NCI-H2227 treated with DMSO at 0.1 percent for 48 hours (cell line): ENCODE data around the gene ZNF202.
"Not testable (repeated sequence)": the region's sequence is repeated elsewhere in the genome, so short reads cannot be mapped to it uniquely, and the experiment has no call there.

Experiments
- DNase-seq: peaks from one replicate; lab custom pipeline; 2025; lab: John Stamatoyannopoulos, UW

Gene ZNF202

DNA sequence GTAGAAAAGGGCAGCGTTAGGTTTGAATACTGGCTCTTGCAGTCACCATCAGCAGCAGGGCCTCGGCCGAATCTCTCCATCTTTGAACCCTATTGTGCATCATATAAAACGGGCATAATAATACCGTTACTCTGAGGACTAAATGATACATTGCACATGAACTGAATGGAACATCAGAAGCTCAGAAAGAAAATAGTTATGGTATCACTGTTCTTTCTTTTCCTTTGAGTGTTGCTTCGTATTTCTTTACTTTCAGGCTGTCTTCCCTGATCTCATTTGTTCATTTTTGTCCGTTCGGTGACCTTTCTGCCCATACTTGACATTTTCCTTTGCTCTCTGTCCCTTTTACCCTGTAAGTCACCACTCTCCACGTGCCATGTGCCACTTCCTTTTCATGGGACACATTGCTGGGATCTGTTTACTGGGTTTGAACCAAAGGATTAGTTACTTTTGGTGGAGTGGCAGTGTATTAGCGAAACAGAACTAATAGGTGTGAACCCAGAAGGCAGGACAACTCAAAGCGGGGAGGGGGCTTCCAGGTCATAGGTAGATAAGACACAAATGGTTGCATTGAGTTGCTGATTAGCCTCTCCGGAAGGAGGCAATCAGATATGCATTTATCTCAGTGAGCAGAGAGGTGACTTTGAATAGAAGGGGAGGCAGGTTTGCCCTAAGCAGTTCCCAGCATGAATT is 717 bp upstream of the ZNF202 start:
- no peak for DNase-seq

DNA sequence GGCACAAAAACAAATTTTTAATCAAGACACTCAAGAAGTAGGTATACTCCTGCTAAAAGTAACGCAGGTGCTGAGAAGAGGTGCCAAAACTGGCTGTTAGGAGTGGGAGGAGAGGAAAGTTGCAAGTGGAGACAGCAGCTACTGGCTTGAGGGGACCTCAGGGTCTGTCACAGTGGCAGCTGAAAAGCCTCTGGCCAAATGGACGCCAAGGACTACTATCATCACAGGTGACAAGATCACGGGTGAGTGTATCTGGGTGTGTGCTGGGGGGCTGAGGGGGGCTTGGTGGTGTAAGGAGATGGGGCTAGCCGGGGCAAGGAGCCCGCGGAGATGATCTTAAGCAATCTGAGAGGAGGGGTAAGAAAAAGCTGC is 687 bp downstream of the ZNF202 start:
- DNase-seq: peak; percentile 2

DNA sequence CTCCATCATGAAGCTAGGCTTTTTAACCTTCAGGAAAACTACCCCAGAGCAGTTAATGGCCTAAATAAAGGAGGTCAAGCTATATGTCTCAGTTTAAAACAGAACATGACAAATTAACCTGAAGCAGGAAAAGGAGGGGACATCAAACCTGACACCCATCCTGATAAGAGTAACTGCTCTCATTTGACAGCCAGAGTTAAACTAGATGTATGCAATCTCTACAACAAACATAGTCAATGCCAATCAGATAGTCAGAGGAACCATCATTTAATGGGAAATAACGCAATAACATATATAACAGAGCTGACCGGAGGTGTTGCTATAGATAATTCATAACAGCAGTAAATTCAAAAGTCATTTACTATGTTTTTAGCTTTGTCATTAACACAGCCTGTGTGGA is 3.1 kb downstream of the ZNF202 start:
- DNase-seq: no peak

DNA sequence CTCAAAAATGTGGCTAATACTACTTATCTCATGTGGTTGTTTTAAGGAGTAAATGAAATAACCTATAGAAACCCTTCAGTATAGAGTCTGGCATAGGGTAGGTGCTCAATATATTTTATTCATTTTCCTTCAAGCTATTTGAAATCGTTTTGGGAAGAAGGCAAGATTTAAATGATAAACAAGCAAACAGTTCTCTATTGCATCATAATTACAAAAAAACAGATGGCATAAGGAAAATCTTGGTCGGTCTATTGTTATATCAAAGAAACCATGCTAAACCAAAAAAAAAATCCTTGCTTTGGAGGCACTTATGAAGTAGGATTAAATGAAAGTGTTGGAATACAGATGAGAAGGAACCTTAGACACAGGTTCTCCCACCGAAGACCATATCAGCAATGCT is 4.7 kb downstream of the ZNF202 start:
- no peak for DNase-seq

DNA sequence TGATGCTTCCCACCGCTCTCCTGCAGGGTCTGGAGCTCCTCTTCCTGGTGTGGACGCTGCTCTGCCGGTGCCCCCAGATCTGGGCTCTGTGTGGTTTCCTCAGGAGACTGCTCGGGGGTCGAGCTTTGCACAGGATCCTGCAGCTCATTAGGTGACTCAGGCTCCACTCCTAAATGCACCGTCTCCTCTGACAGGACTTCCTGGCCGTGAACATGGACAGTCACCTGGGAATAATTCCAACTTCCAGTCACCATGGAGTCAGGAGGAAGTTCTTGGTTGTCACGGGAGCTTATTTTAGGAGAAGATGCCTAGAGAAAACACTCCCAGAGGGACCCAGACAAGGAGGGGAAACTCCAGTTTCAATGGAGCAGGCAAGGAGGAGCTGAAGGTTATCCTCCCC is 11.9 kb downstream of the ZNF202 start:
- no peak for DNase-seq

DNA sequence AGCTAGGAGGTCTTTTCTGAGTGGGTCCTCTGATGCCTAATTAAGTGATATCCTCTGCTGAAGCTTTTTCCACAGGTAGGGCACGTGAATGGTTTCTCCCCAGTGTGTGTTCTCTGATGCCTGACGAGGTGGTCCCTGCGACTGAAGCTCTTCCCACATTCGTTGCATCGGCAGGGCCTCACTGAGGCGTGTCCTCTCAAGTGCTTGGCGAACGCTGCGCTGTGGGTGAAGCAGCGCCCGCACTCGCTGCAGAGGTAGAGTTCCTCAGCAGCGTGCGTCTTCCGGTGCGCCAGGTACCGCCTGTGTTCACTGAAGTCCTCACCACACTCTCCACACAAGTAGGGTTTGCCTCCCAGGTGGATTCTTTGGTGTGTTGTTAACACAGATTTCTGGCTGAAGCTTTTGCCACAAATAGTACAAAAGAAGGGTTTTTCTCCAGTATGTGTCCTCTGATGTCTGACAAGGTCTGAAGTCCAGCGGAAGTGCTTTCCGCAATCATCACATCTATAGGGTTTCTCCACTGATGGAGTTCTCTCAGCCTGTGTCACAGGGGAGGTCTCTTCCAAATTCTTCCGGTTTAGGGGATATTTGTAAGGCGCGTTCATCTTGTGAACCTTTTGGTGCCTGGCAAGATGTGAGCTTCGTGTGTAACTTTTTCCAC is 15.3 kb downstream of the ZNF202 start:
- DNase-seq: no peak

DNA sequence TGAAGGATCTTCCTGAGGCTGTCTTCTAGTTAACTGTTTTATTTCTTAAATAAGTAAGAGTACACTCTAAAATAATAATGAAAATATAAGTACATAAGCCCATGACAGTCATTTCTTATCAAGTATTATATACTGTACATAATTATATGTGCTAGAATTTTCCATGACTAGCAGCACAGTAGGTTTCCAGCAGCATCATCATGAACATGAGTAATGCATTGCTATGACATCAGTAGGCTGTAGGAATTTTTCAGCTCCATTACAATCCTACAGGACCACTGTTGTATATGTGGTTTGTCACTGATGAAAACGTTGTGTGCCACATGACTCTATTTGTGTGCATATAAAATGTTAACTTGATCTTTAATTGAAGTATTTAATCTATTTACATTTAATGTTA is 22.0 kb downstream of the ZNF202 start:
- no peak for DNase-seq

DNA sequence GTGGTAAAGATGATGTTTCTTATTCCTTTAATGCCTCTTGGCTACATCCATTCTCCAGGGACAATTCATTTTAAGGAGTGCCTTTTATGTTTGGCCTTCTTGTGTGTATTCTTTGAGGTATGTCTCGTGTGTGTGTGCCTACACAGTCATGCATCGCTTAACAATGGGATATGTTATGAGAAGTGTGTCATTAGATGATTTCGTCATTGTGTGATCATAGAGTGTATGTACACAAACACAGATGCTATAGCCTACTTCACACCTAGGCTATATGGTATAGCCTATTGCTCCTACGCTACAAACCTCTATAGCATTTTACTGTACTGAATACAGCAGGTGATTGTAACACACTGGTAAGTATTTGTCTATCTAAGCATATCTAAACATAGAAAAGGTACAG is 23.0 kb downstream of the ZNF202 start:
- no peak for DNase-seq

DNA sequence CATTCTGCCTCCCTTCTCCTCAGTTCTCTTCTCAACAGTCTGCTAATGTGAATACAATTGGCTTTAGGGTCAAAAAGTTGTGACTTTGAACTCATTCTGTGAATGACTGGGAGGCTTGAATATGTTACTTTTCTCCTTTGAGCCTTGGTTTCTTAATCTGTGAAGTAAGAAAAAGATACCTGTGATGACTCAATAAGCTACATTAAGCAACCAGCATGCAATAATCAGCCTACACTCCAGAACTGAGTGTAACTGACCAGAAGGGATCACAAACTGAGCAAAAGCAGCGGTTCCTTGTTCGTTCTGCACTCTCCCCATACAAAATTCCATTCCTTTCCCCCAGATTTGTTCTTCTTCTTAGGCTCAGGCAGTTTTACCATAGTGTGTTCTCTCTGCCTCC is 23.4 kb downstream of the ZNF202 start:
- DNase-seq: no peak

DNA sequence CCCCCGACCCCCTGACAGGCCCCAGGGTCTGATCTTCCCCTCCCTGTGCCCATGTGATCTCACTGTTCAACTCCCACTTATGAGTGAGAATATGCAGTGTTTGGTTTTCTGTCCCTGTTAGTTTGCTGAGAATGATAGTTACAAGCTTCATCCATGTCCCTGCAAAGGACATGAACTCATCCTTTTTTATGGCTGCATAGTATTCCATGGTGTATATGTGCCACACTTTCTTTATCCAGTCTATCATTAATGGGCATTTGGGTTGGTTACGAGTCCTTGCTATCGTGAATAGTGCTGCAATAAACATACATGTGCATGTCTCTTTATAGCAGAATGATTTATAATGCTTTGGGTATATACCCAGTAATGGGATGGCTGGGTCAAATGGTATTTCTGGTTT is 28.8 kb downstream of the ZNF202 start:
- not testable (repeated sequence) for DNase-seq

DNA sequence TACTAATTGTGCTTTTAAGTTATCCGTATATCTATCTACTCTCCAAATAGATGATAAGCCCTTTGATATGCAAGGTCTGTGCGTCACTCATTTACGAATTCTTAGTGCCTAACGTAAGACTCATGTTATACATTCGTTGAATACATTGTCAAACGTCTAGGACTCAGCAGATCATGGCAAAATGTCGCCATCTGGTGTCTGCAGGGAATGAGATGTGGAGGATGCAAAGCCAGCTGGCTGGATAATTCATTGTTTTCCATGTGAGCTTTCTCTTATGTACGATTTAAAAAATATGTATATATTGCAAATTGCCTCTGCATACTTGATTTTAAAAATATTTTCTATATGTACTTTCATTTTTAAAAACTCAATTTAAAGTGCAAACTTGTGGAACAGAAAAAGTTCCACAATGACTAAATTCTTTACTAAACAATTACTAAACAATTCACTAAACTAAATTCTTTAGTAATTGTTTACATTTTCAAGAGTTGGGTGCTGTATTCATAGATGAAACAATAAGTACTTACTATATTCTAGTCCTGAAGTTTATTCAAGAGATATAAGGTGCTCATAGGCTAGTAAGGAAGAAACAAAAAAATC is 33.8 kb downstream of the ZNF202 start:
- peak; percentile 43 for DNase-seq

DNA sequence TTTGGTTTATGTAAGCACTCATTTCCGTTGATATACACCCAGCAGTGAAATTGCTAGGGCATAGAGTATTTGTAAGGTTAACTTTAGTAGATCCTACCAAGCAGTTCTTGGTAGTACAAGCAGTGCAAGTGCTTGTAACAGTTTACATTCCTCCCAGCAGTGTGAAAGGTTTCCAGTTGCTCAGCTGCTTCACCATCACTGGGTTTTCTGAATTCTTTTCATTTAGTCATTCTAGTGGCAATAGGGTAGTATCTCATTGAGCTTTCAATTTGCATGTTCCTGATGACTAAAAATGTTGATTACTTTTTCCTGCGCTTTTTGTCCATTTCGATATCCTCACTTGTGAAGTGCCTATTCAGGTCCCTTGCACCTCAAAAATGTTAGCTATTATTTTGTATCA is 34.3 kb downstream of the ZNF202 start:
- no peak for DNase-seq

DNA sequence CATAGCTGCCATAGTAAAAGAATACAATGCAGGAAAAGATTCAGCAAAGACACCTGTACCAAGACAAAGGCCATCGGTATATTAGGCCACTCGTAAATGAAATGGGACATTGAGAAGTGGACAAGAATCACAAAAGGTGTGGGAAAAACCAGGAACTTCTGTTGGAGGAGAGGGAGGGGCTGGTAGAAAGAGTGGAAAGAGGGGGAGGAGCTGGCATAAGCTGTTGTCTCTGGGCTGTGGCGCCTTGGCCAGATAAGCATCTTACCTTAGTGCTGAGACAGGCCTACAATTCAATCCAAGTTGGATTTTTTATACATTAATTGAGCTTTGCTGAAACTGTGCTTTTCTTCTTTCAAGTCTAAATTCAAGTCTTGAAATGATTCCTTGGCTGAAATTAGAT is 37.1 kb downstream of the ZNF202 start:
- no peak for DNase-seq

DNA sequence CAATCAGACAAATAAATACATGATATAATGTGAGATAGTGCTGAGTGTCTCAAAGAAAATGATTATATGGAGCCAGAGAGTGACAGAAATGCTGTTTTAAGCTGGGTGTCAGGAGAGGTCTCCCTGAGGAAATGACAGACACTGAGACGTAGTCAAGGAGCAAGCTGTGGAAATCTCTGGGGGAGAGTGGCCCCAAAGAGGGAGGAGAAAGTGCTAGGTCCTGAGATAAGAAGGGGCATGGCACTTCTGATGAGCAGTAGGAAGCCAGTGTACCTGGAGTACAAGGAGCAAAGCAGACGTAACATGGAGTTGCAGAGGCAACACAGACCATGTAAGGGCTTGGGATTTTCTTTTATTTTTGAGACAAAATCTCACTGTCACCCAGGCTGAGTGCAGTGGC is 38.8 kb downstream of the ZNF202 start:
- DNase-seq: no peak

DNA sequence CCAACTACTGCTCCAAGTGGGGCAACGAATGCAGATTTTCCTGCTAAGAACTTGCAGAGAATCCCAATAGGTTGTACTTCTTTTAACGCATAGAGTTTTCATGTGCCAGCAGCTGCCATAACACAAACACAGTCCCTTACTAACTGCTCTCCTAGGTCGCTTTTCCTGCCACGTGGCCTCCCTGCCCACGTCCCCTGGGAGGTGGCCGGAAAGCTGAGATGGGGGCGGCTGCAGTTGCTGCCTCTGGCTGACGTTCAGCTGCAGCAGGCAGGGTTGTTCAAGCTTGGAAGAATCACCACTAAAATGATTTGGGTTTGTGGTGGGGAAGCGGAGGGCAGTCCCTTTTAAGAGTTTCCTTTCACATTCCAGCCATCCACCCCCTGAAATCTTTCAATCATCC is 39.3 kb downstream of the ZNF202 start:
- no peak for DNase-seq

DNA sequence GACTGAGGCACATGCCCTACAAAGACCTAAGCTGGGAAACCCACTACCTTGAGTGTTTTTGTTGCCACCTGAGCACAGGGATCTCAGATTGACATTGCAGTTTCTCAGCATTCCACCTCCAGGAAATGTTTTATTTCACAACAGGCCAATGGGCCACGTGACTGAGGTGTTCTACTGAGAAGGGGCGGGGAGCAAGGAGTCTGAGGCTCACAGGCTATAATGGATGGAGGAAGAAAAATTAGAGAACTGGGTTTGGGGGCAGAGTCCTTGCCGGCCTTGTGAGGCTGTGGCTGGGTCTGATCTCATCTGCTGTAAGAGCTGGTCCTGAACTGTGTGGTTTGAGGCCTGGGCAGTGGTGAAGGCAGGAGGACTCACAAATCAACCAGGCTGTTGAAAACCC is 40.7 kb downstream of the ZNF202 start:
- DNase-seq: no peak

DNA sequence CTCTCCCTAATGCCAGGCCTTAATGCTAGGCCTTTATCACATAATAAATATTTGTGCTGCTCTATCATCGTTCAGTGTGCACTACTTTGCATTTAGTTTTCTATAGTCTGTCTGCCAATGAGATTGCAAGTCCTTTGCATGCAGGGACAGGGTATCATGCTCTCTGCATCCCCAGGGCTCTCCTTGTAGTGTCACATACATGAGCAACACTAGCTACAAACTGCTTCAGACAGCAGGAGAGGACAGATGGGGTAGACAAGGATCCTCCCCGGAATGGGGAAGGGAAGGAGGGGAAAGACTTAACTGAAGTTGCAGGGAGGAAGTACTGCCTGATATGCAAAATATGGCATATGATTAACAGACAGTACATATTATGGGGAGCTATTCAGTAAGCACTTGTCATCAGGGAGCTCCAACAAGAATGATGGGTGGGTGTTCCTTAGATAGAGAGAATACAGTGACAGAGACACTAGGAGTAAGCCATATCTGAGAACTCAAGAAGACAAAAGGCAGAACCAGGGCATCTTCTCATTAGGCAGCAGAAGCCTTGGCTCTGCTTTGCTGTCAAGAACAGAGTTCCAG is 42.8 kb downstream of the ZNF202 start:
- no peak for DNase-seq

DNA sequence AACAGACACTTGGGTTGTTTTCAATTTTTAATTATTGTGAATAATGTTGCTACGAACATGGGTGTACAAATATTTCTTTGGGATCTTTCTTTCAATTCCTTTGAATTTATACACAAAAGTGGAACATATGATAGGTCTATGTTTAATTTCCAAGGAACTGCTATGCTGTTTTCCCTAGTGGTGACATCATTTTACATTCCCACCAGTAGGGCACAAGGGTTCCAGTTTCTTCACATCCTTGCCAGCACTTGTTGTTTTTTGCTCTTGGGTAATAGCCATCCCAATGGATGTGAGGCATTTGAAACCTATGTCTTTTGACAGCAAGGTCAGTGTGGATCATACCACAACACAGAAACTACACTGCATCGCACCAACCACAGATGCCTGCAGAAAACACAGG is 45.3 kb downstream of the ZNF202 start:
- DNase-seq: no peak

DNA sequence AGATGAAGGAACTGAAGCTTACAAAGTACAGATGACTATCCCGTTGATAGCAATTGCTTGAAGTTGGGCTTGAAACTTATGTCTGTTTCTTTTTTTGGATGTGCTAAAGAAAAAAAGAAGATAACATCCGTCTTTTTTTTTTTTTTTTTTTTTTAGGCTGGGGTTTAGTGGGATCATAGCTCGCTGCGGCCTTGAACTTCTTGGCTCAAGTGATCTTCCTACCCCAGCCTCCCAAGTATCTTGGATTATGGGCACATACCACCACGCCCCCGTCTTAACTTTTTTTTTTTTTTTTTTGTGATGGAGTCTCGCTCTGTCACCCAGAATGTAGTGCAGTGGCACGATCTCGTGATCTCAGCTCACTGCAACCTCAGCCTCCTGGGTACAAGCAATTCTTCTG is 46.2 kb downstream of the ZNF202 start:
- no peak for DNase-seq

DNA sequence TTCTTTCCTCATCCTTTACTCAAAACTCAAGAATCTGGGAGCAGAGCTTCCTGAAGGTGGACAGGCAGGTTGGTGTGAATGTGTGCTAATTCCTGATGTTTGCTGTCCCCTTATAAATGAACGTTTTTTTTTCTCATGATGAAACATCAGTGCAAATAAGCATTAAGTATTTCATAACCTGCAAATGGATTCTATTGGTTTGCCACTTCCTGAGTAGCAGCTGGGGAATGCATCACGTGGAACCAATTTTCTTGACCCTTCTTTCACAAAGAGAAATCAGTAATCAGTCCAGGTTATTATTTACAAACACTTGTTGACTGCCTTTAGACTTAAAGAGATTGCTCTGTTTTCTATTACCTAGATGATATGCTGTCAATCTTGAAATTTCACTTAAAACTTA is 46.9 kb downstream of the ZNF202 start:
- no peak for DNase-seq

DNA sequence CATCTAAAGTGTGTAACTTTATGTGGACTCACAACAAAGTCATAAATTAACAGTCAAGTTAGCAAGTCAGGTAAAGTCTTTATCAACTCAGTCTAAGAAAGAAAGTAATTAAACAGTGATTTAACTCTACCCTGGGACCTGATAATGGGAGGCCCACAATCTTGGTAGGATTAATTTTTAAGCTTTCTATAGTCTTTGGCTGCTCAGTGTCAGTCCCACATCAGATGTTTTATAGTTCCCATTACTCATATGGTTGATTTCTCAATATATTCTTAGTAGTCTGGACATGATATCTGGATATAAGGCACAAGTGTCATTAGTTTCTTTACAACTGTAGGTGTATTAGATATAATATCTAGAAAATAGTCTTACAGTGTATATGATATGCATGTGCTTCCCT is 48.5 kb downstream of the ZNF202 start:
- no peak for DNase-seq

DNA sequence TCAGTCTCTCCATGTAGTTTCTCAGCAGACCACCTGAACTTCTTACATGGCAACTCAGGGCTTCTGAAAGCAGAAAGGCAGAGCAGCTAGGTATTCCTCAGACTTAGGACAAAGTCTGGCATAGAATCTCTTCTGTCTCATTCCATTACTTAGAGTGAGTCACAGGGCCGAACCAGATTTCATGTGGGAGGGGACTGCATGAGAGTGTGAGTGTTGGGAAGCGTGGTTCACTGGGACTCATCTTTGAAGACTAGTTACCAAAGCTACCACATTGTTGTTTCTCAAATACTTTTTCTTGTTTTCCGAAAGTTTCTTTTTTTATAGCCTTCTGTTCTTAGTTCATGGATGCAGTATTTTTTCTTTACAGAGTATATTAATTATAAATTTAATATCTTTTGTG is 51.0 kb downstream of the ZNF202 start:
- DNase-seq: no peak

DNA sequence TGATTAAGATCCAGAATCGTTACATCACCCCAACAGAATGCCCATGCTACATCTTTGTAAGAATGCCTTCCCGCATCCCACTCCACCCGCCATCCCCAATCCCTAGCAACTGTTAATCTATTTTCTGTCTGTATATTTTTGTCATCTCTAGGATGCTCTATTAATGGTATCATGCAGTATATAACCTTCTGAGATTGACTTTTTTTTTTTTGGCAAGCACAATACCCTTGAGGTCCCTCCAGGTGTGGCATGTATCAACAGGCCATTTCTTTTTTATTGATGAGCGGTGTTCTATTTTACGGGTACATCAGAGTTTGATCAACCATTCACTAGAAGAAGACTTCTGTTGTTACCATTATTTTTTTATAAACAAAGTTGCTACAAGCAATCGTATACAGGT is 56.9 kb downstream of the ZNF202 start:
- DNase-seq: no peak
